NCI-H1694 treated with DMSO at 0.1 percent for 48 hours (cell line): ENCODE data around the gene ARR3.
"Not testable (repeated sequence)": the region's sequence is repeated elsewhere in the genome, so short reads cannot be mapped to it uniquely, and the experiment has no call there.

ENCODE experiments used
- DNase-seq: peaks from one replicate; lab custom pipeline; 2025; lab: John Stamatoyannopoulos, UW

Gene ARR3

GRCh38 chrX:70268034-70268433 lies at the start of gene ARR3:
ARR3 (plus strand) TSS chrX:70268334; CDS start chrX:70269386, 1,052 bp downstream.
- no peak for DNase-seq

GRCh38 chrX:70219938-70220764 lies 48.0 kb upstream of the ARR3 start:
- DNase-seq, result peak; percentile 34

DNA sequence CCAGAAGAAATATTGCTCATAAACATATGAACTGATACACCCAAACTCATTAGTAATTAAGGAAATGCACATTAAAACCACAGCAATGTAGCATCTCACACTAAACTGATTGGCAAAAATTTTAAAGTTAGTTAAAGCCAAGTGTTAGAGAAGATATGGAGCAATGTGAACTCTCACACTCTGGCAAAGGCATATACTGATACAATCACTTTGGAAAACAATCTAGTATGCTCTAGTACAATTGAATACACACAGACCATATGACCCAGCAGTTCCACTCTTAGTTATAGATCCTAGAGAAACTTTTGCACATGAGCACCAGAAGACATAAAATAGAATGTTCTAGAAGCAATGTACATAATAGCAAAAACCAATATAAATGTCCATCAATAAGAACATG lies 42.1 kb upstream of the ARR3 start:
- no peak for DNase-seq

DNA sequence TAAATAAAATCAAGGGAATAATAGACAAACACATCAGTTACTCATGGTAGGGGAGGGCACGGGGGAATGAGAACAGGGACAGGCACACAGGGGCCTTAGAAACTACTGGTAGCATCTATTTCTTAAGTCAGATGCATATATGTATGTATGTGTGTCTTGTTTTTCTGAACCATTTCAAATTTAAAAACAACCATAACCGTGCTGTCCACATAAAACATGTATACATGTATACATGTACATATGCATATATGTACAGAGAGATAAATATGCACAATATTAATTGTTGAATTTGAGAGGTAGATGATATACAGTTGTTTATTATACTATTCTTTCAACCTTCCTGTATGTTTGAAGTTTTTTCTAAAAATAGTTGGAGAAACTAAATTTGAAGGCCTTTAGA lies 41.4 kb upstream of the ARR3 start:
- no peak for DNase-seq

GRCh38 chrX:70231666-70232065 lies 36.5 kb upstream of the ARR3 start:
- no peak for DNase-seq

- no peak for DNase-seq
Observed at GRCh38 chrX:70234355-70234754, 33.8 kb upstream of the ARR3 start, which contains the start of gene AWAT1. AWAT1 (plus strand) TSS chrX:70234655; CDS start chrX:70234696, 41 bp downstream.

DNA sequence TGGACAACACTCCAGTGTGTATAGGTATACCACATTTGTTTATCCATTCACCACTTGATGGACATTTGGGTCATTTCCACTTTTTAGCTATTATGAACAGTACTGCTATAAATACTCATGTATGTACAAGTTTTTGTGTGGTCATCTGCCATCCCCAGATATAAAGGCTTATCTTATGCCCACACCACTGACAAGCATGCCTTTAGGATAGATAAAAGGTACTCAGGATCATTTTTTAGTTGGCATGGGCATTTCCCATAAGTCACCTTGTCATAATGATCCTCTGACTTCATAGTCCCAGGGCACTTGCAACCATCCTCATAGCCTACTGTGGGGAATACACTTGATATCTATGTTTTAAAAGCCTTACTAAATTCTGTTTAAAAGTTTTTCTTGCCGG lies 27.4 kb upstream of the ARR3 start:
- no peak for DNase-seq

GRCh38 chrX:70241501-70241900 lies 26.6 kb upstream of the ARR3 start:
- no peak for DNase-seq

- DNase-seq, result not testable (repeated sequence)
Observed at GRCh38 chrX:70243601-70244000, 24.5 kb upstream of the ARR3 start.

- no peak for DNase-seq
Observed at GRCh38 chrX:70244881-70245280, 23.3 kb upstream of the ARR3 start.

DNA sequence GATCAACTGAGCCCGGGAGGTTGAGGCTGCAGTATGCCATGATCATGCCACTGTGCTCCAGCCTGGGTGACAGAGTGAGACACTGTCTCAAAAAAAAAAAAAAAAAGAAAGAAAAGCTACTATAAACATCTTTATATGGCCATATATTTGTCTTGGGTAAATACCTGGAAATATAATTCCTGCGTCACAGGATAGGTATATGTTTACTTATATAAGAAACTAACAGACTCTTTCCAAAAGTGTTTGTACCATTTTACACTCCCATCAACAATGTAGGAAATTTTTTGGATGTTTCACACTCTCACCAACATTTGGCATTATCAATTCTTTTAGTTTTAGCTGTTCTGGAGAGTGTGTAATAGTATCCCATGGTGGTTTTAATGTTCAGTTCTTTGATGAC lies 20.9 kb upstream of the ARR3 start:
- no peak for DNase-seq

- no peak for DNase-seq
Observed at GRCh38 chrX:70252491-70252890, 15.6 kb upstream of the ARR3 start.

DNA sequence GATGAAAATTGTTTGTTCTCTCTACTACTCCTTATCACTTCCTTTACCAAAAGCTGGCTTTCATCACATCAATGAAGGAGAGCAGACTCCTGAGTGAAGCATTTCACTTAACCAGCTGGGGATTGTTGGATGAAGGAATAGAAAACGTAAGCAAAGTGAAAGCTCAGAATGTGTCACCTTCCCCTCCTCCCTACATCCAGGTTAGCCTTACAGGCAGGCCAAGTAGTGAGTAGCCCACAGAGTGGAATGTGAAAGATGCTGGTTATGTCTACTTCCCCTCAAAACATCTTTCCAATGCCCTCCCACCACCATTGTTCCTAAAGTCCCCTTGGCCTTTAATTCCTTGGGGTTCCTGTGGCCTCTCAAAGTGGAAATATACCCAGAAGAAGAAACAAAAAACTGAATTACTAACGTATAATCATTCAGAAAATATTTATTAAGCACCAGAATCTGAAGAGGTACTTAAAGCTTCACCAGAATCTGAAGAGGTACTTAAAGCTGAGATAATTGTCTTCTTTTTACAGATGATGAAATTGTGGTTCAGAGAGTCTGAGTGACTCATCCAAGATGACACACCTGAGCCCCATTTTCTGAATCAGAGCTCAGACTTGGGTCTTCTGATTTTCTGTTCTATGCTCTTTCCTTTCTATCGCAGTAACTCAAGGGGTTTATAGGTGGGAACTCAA lies 14.6 kb upstream of the ARR3 start:
- no peak for DNase-seq

DNA sequence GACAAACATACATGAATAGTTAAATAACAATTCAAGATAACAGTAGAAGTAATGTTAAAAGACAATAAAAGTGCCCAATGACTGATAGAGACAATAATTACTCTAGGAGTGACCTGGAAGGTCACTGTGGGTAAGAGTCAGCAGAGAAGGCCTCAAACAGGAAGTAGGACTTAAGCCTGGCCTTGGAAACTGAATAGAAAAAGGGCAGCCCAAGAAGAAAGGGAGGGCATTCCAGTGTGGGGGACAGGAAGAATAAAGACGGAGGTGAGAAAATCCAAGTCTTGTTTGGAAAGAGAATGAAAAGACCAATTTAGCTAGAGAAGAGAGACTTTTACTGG lies 14.1 kb upstream of the ARR3 start:
- no peak for DNase-seq

- DNase-seq, result no peak
Observed at GRCh38 chrX:70254909-70255308, 13.2 kb upstream of the ARR3 start.

- no peak for DNase-seq
Observed at GRCh38 chrX:70255452-70255851, 12.7 kb upstream of the ARR3 start.

DNA sequence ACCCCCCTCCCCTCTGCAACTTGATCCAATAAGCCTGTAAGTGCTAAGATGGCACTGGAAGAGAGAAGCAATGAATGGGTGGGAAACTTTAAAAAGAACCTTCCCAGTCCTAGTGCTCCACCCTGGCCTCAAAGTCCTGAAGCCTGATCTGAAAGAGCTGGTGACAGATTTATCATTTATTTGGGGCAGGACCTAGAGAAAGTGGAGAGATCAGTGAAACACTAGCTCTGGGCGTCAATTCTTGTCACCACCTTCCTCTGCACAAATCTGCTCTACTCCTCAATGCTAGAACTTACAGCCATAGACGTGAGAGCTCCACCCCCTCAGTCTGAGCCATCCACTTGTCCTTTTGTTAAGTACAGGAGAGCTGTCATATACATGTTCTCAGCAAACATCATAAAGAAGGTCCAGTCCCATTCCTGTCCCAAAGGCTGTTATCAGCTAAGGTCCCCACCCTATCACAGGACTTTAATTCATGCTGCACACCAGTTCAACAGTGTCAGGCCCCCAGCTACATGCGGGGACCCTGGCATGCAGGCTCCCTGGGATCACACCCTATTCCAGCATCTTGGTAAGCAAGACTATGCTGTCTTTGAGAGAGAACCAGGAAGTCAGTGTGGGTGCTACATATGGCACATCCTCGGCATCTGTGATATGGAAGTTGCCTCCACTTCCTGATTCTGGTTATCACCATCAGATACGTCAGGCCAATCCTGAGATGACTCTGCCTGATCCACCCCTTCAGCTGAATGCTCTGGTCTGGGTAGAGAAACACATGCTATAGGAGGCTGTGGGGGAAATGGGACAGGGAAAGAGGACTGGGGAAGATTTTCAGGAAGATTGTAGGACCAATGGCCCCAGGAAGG lies 10.5 kb upstream of the ARR3 start:
- DNase-seq, result no peak

DNA sequence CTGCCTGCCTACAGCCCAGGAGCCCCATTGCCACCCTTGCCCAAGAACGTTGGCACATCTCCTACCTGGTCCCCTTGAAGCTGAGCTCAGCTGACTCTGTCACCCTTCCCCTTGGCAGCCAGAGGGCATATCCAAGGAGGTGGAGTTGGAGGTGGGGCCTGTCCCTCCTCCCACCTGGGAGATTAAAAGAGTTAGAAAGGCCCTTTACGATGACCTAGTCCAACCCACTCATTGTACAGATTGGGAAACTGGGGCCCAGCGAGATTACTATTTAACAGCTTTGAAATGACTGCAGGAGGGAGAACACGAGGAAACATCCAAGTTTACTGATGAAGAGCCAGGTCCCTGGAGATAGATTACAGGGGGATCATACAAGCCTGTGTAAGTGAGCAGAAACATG lies 8.0 kb upstream of the ARR3 start, which contains the start of gene P2RY4:
TSS of gene P2RY4 (minus strand) at position 101 of the 400 bp plus-strand sequence. CDS start 580 bp downstream, outside the sequence.
- DNase-seq, result no peak

DNA sequence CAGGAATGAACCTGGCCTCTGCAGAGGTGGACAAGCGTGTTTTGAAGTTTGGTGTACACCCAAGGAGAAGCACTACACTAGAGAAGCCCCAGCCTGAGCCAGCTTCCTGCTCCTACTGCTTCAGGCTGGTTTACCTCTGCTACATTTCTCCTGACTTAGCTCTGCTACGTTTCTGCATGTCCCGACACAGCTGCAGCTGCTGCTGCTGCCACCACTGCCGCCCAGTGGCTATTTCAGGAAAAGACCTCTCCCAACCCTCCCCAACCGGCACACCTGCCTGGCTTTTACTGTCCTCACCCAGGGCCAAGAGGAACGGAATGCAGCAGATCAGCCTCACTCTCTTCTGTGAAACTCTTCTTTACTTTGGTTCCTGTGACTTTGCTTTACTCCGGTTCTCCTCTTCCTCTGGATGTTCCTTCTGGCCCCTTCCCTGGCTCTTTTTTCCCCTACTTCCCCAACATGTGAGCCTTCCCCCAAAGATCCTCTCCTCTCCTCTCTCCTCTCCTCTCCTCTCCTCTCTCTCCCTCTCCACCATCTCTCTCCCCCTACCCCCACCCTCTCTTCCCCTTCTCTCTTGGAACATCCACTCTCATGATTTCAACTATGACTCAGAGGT lies 5.1 kb upstream of the ARR3 start:
- DNase-seq, result peak; percentile 0

- DNase-seq, result no peak
Observed at GRCh38 chrX:70264784-70265183, 3.4 kb upstream of the ARR3 start.

GRCh38 chrX:70274029-70274428 lies 5.9 kb downstream of the ARR3 start:
- DNase-seq, result not testable (repeated sequence)

GRCh38 chrX:70279081-70279480 lies 10.9 kb downstream of the ARR3 start:
- DNase-seq, result no peak
